Body of pancreas (tissue), 4 donors: ENCODE measurements around the gene SGCD. TPM values are rescaled to one million over a fixed set of nuclear protein-coding genes. Genes with fewer than 3 reads are reported as not detected.

Source experiments
- ATAC-seq: fragments of 150-250 bp; one replicate; pipeline ENCODE4 v1.9.1; 2016
- DNase-seq, 4 donors: peaks; one replicate each; pipeline ENCODE4 v3.0.0-alpha.2; 2019
- H3K27ac ChIP-seq, 4 donors: fragments of 200-600 bp; sonication (generic); 1 replicate in 3 of 4; 2 replicates in 1 of 4; pipeline versions ENCODE4 v1.5.1 to v1.6.1; 2016 to 2019; ENCODE audit warnings: mild to moderate bottlenecking in 1 of 4, mixed read lengths in 1 of 4, moderate library complexity in 1 of 4
- H3K27me3 ChIP-seq, 2 donors: fragments of 200-600 bp; sonication (generic); one replicate each; pipeline ENCODE4 v1.6.0; 2016; ENCODE audit warnings: mild to moderate bottlenecking in 1 of 2
- H3K36me3 ChIP-seq, 2 donors: fragments of 200-600 bp; sonication (generic); replicated peaks in 1 of 2; 2 replicates each; pipeline ENCODE4 v1.5.1; 2016; ENCODE audit warnings: low read depth in 2 of 2; ENCODE audit not compliant: insufficient read depth in 1 of 2
- H3K4me1 ChIP-seq: fragments of 200-600 bp; sonication (generic); one replicate; pipeline ENCODE4 v1.6.0; 2016
- H3K4me3 ChIP-seq, 2 donors: fragments of 200-600 bp; sonication (generic); 1 replicate in 1 of 2; 2 replicates in 1 of 2; pipeline ENCODE4 v1.5.1; 2016 to 2019
- H3K9me3 ChIP-seq, 3 donors: fragments of 200-600 bp; sonication (generic); 1 replicate in 2 of 3; 2 replicates in 1 of 3; pipeline ENCODE4 v1.5.1; 2016
- POLR2A ChIP-seq, 3 donors: fragments of 450-650 bp; IDR thresholded peaks; one replicate each; pipeline ENCODE4 v1.6.1; 2016; ENCODE audit warnings: antibody characterized with exemption in 3 of 3, mild to moderate bottlenecking in 2 of 3
- WGBS, 2 donors: methylation state at CpG; one replicate each; pipeline ENCODE4 v1.1.5; 2017; 5-methylcytosine and 5-hydroxymethylcytosine counted together
- intact Hi-C: fragments of 100-400 bp; cut with DNase I; formaldehyde crosslinking; loops from one replicate; pipeline ENCODE4 v1.15.1; 2023
- total RNA-seq, 2 donors: library from RNA; depleted of rRNA; stranded (reverse); fragments of >200 nt; gene quantifications; one replicate each; pipeline ENCODE4 v1.1.0, GENCODE V29; 2016
- TF ChIP-seq, protein P1 (sequence below), 7 experiments: fragments of 450-650 bp in 4 of 7; fragments of 200-600 bp in 3 of 7; sonication (generic) in 3 of 7; IDR thresholded peaks; one replicate each; pipeline ENCODE4 v1.5.1; 2016 to 2019; ENCODE audit warnings: antibody characterized with exemption in 7 of 7

SGCD gene
- total RNA-seq, 2 donors from 2014 or later: 0.66 to 2.6 TPM

DNA sequence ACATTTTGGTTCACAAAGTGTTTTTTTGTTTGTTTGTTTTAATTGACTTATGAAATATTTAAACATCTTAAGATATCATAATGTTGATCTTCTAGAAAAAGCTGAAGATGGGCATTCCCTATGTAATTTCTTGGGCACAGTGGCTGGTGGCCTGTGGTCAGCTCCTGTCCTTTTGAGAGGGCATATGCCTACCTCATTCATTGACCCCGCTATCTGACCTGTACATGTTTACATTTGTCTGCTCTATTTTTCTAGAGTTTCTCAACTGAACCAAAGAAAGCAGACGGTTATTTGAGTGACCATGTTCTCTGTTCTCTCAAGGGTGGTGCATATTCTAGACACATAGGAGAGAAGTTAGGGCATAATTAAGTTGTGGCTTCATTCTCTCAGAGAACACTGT is 5.3 kb downstream of the SGCD start:
- Histone ChIP-seq H3K36me3 (no peaks in the 10 kb centered on the region), H3K9me3 (no peaks in the 10 kb centered on the region), H3K4me1 (no peaks in the 10 kb centered on the region), H3K27me3 (no peaks in the 10 kb centered on the region), H3K27ac (no peak overlapping the region), H3K4me3 (no peak overlapping the region)
- intact Hi-C loops: no loop called here
- DNase-seq: no peak
- ATAC-seq: no peak
- 24 to 75% methylated on average over 2 of the region's 2 CpGs for WGBS, 2 donors
- TF ChIP-seq, protein P1, sequence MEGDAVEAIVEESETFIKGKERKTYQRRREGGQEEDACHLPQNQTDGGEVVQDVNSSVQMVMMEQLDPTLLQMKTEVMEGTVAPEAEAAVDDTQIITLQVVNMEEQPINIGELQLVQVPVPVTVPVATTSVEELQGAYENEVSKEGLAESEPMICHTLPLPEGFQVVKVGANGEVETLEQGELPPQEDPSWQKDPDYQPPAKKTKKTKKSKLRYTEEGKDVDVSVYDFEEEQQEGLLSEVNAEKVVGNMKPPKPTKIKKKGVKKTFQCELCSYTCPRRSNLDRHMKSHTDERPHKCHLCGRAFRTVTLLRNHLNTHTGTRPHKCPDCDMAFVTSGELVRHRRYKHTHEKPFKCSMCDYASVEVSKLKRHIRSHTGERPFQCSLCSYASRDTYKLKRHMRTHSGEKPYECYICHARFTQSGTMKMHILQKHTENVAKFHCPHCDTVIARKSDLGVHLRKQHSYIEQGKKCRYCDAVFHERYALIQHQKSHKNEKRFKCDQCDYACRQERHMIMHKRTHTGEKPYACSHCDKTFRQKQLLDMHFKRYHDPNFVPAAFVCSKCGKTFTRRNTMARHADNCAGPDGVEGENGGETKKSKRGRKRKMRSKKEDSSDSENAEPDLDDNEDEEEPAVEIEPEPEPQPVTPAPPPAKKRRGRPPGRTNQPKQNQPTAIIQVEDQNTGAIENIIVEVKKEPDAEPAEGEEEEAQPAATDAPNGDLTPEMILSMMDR (IDR thresholded peaks at IDR 0.05): no peak
- TF ChIP-seq POLR2A (IDR thresholded peaks at IDR 0.05): no peak

DNA sequence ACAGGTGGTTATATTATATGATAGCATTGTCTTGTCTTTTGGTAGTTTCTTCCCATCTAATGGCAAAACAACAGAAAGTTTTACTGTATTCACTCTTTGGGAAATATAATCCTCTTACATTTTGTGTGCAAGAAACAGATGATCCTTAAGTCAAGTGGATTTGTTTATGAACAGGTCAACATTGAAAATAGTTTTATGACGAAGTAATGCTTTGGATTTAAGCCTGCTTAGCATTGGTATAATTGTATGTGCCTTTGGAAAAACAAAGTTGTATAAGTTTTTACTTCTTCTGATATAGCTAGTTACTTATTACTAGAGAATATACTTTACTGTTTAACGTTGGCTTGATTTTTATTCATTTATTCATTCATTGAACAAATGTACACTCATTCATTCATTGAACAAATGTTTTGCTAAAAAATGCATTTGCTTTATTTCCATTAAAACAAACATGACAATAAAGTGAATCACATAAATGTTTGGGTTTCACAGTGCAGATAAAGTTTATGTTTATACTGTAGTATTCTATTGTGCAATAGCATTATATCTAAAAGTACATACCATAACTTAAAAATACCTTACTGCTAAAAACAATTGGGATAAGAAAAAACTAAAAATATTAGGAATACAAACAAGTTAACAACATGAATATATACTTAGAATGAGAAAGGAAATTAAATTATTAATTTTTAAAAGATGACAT is 12.3 kb downstream of the SGCD start:
- Histone ChIP-seq H3K4me3 (no peak overlapping the region), H3K4me1 (no peaks in the 10 kb centered on the region), H3K9me3 (no peaks in the 10 kb centered on the region), H3K27me3 (no peaks in the 10 kb centered on the region), H3K27ac (no peak overlapping the region), H3K36me3 (no peaks in the 10 kb centered on the region)
- intact Hi-C loops: no loop called here
- no peak for TF ChIP-seq POLR2A (IDR thresholded peaks at IDR 0.05)
- TF ChIP-seq, protein P1 (IDR thresholded peaks at IDR 0.05): no peak
- WGBS, 2 donors: 56 to 59% methylated on average over 2 of the region's 2 CpGs
- no peak for DNase-seq
- ATAC-seq: no peak

DNA sequence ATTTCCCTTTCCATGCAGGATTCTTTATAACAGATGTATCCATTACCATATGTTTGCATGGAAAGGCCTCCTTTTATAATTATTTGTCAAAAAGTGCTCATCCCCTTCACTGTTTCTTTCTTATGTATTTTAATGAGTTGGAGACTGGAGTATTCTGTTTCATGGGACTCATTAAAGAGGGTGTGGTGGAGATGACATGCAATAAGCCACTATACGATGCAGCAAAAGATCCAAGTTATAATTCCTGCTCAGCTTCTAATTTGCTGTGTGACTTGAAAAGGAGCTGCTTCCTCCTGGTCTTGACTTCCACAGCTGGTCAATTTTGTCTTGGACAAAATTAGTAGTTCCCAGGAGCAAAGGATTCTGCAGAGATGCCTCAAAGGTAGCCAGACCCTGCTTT is 13.9 kb downstream of the SGCD start:
- Histone ChIP-seq H3K27ac (no peak overlapping the region), H3K4me3 (no peak overlapping the region), H3K27me3 (no peaks in the 10 kb centered on the region), H3K36me3 (no peaks in the 10 kb centered on the region), H3K9me3 (no peaks in the 10 kb centered on the region), H3K4me1 (no peaks in the 10 kb centered on the region)
- WGBS, 2 donors: 65 to 79% methylated on average over 1 of the region's 1 CpG
- no peak for DNase-seq
- intact Hi-C loops: no loop called here
- ATAC-seq: no peak
- TF ChIP-seq, protein P1 (IDR thresholded peaks at IDR 0.05): no peak
- TF ChIP-seq POLR2A (IDR thresholded peaks at IDR 0.05): no peak

DNA sequence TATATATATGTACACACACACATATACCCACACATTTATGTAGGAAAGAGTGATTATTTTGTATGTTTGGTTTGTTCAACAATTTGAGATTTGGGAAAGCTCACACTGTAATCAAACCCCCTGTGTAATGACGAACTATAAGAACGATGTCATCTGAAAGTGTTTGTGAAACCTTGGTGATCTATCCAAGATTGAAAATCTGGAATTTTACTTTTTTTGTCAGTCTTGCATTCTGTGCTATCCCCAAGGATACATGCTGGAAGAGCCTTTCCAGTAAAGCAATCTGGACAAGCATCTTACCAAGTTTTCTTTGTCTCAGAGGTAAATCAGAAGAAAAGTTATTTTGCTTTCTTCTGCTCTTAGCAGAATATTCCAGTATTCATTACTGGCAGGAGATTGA is 23.3 kb downstream of the SGCD start:
- intact Hi-C loops: no loop called here
- H3K4me1 ChIP-seq: no peaks in the 10 kb centered on the region
- H3K27me3 ChIP-seq: no peaks in the 10 kb centered on the region
- 67 to 83% methylated on average over 2 of the region's 2 CpGs for WGBS, 2 donors
- no peaks in the 10 kb centered on the region for H3K36me3 ChIP-seq
- DNase-seq (no peak), ATAC-seq (no peak)
- no peak overlapping the region for H3K4me3 ChIP-seq
- TF ChIP-seq, protein P1 (IDR thresholded peaks at IDR 0.05): no peak
- TF ChIP-seq POLR2A (IDR thresholded peaks at IDR 0.05): no peak
- no peak overlapping the region for H3K27ac ChIP-seq
- H3K9me3 ChIP-seq: no peaks in the 10 kb centered on the region

DNA sequence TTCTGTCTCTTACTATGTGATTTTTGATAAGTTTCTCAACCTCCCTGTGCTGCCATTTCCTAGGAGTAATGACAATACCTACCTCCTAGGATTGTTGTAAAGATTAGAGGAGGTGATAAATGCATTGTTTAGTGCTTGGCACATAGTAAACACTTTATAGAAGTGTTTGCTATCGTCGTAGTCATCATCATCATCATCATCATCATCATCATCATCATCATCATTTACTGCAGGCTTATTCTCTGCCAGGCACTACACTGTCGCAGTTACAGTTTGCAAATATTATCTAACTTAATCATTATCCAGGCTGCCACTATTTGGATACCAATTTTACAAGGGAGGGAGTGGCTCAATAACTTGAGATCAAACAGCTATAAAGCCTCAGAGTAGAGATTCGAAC is 24.5 kb downstream of the SGCD start:
- intact Hi-C loops: no loop called here
- ATAC-seq (no peak), DNase-seq (no peak)
- H3K4me3 ChIP-seq: no peak overlapping the region
- H3K9me3 ChIP-seq: no peaks in the 10 kb centered on the region
- no peaks in the 10 kb centered on the region for H3K36me3 ChIP-seq
- H3K4me1 ChIP-seq: no peaks in the 10 kb centered on the region
- no peaks in the 10 kb centered on the region for H3K27me3 ChIP-seq
- TF ChIP-seq POLR2A (IDR thresholded peaks at IDR 0.05): no peak
- TF ChIP-seq, protein P1 (IDR thresholded peaks at IDR 0.05): no peak
- no peak overlapping the region for H3K27ac ChIP-seq
- WGBS, 2 donors: 43 to 44% methylated on average over 4 of the region's 4 CpGs
